SU-DHL-6 (cell line): ENCODE measurements around the gene B4GALT1.

Source experiments
- H2AFZ ChIP-seq: fragments of 200-600 bp; sonication (generic); 2 replicates; pipeline ENCODE4 v1.6.1; 2014; ENCODE audit warnings: low read depth, mild to moderate bottlenecking, moderate library complexity, mixed read lengths, antibody characterized with exemption, low read length; ENCODE audit not compliant: severe bottlenecking
- H3F3A ChIP-seq: fragments of 200-600 bp; shearing (Covaris generic); 2 replicates; pipeline ENCODE4 v1.6.0; 2016; ENCODE audit warnings: antibody characterized with exemption, mild to moderate bottlenecking; ENCODE audit not compliant: insufficient read depth
- H3K27ac ChIP-seq: fragments of 200-600 bp; sonication (generic); 2 replicates; pipeline ENCODE4 v1.5.1; 2016; ENCODE audit warnings: low read depth, mild to moderate bottlenecking, low read length, moderate library complexity, mixed read lengths
- H3K27me3 ChIP-seq: fragments of 200-600 bp; sonication (generic), shearing (Covaris generic); 2 replicates; pipeline ENCODE4 v1.6.0; 2014; ENCODE audit warnings: mild to moderate bottlenecking, low read length
- H3K36me3 ChIP-seq: fragments of 200-600 bp; sonication (generic); 2 replicates; pipeline ENCODE4 v1.6.1; 2014; ENCODE audit warnings: mild to moderate bottlenecking, low read length, mixed read lengths
- H3K4me2 ChIP-seq: fragments of 300-600, 200-600 bp; shearing (Covaris generic), sonication (generic); 2 replicates; pipeline ENCODE4 v1.6.0; 2014; ENCODE audit warnings: low read length, low read depth, mild to moderate bottlenecking; ENCODE audit not compliant: poor library complexity, severe bottlenecking
- H3K4me3 ChIP-seq: fragments of 200-600 bp; sonication (generic); 2 replicates; pipeline ENCODE4 v1.5.1; 2014; ENCODE audit warnings: antibody characterized with exemption, low read length, mild to moderate bottlenecking, mixed read lengths; ENCODE audit not compliant: insufficient read depth, poor library complexity, severe bottlenecking
- H3K79me2 ChIP-seq: fragments of 200-600 bp; sonication (generic); 2 replicates; pipeline ENCODE4 v1.6.1; 2014; ENCODE audit warnings: mild to moderate bottlenecking, low read length, moderate library complexity; ENCODE audit not compliant: insufficient read depth
- H3K9ac ChIP-seq: fragments of 200-600 bp; sonication (generic); 2 replicates; pipeline ENCODE4 v1.7.0; 2014; ENCODE audit warnings: mild to moderate bottlenecking, low read length
- H3K9me2 ChIP-seq: fragments of 200-600 bp; sonication (generic); replicated peaks from 2 replicates; pipeline ENCODE4 v1.6.1; 2014; ENCODE audit warnings: low read length; ENCODE audit not compliant: insufficient read depth
- H3K9me3 ChIP-seq: fragments of 200-600 bp; sonication (generic); 2 replicates; pipeline ENCODE4 v1.6.1; 2014; ENCODE audit warnings: low read length, mixed read lengths; ENCODE audit not compliant: insufficient read depth
- H4K20me1 ChIP-seq: fragments of 200-600 bp; sonication (generic); 2 replicates; pipeline ENCODE4 v1.6.1; 2014; ENCODE audit warnings: low read depth, mild to moderate bottlenecking, antibody characterized with exemption, low read length, moderate library complexity, mixed read lengths
- CTCF ChIP-seq: fragments of 200-600 bp; sonication (generic); IDR thresholded peaks from one replicate; pipeline ENCODE4 v1.5.1; 2017; ENCODE audit warnings: antibody characterized with exemption, mild to moderate bottlenecking, low read length, moderate library complexity; ENCODE audit not compliant: insufficient read depth, poor library complexity, severe bottlenecking
- EZH2phosphoT487 ChIP-seq: fragments of 200-600 bp; sonication (generic), shearing (Covaris generic); conservative IDR thresholded peaks from 2 replicates; pipeline ENCODE4 v1.6.1; 2018; ENCODE audit warnings: mild to moderate bottlenecking, antibody characterized with exemption, low read length, moderate library complexity, mixed read lengths

B4GALT1 gene

DNA sequence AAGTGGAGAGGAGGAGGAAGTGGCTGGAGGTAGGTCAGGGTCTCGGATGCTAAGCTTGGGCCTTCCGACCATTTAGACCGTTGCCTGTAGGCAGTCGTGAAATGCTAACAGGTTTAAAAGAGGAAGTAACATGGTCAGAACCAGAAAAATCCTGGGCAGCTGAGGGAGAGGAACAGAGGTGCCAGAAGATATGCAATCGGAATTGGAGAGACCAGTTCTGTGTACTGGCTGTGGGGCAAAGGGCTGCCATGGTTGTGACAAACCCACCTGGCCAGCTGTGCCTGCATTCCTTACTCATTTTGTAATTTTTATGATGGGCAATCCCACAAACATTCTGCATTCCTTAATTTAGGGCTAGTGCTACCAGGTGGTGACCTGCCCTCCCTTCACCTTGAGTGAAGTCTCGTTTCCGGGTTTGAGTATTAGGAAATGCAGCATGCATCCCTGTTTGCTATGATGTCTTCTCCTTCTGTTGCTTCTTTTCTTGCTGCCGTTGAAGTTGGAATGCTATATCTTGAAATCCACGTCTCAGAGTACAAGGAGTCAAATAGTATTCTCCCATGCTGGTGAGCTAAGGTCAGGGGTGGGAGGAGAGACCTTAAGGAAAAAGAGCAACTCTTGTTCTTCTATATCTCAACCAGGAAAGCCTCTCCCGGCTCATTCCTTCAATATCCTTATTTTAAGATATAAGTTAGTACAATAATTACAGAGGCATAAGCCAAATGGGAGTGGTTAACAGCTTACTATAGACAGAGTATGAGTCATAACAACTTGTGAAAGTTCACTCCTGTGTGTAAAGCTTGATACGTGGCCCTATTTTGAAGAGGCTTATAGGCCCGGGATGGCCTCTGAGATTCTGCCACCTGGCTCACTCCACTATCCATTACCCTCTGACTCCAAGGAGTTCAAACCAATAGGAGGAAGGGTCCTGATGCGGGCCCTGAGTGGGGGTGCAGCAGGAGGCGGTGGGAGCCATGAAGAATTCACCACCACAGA lies 37.0 kb downstream of the B4GALT1 start:
- Histone ChIP-seq H3K36me3 (no peaks in the 10 kb centered on the region), H2AFZ (no peak overlapping the region), H3K27me3 (no peaks in the 10 kb centered on the region), H3K9ac (no peak overlapping the region), H3F3A (no peaks in the 10 kb centered on the region), H3K4me3 (no peak overlapping the region), H3K9me3 (no peaks in the 10 kb centered on the region), H3K79me2 (no peaks in the 10 kb centered on the region), H4K20me1 (no peaks in the 10 kb centered on the region), H3K4me2 (no peak overlapping the region), H3K9me2 (no peaks in the 10 kb centered on the region), H3K27ac (no peak overlapping the region)
- TF ChIP-seq CTCF (no peak), EZH2phosphoT487 (no peak)

DNA sequence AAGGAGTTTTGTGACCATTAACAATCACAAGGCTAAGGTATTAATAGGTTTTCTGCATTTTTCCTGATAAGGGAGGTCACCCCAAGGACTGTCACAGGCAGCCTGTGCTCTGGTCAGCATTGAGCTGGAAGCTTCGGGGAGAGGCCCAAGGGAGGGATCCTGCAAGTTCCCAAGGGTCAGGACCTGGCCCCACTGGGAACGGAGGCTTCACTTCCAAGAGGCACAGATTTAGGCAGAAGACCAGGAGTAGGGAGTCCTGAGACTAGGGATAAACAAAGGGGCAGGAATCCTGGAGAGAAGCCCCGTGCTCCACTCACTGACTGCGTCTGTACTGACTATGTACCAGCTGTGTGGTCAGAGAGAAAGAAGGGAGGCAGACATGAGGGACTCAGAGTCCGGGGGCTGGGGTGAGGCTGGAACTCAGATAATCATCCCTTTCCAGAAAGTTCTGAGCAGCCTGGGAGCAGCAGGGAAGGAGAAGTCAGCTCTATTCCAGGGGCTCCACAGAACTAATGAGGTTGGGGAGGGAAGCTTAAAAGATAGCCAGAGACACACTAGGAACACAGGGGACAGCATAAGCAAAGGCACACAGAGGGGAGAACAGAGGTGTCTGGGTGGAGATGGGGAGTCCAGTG lies 37.8 kb downstream of the B4GALT1 start:
- Histone ChIP-seq H3K9ac (no peak overlapping the region), H3K36me3 (no peaks in the 10 kb centered on the region), H3K9me2 (no peaks in the 10 kb centered on the region)

DNA sequence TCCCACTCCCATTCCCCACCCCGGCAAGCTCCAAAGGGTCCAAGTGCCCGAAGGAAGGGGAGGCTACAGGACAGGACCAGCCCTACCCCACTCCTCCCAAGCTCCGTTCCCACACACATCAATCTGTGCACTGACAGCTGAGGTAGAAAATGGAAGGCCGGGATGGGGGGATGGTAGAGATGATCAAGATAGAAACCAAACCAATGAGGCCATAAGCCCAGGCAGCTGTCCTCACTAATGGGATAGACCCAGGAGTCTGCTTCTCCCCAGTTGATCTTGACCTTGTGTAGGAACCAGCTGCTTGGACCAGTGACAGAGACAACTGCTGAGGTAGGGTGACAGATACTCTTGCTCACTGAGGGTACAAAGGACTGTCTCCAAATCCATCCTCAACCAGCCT lies 38.6 kb downstream of the B4GALT1 start:
- Histone ChIP-seq H2AFZ (no peak overlapping the region), H3K4me3 (no peak overlapping the region), H4K20me1 (no peaks in the 10 kb centered on the region), H3K9me2 (no peaks in the 10 kb centered on the region), H3K79me2 (no peaks in the 10 kb centered on the region), H3K9me3 (no peaks in the 10 kb centered on the region), H3K27me3 (no peaks in the 10 kb centered on the region), H3K9ac (no peak overlapping the region), H3F3A (no peaks in the 10 kb centered on the region), H3K4me2 (no peak overlapping the region), H3K36me3 (no peaks in the 10 kb centered on the region), H3K27ac (no peak overlapping the region)
- no peak for TF ChIP-seq EZH2phosphoT487
- no peak for TF ChIP-seq CTCF

More for the DNA sequence above, 37.8 kb downstream of the B4GALT1 start:
- H3F3A ChIP-seq: no peaks in the 10 kb centered on the region
- no peaks in the 10 kb centered on the region for H4K20me1 ChIP-seq
- H2AFZ ChIP-seq: no peak overlapping the region
- TF ChIP-seq CTCF: no peak
- no peaks in the 10 kb centered on the region for H3K79me2 ChIP-seq
- H3K27ac ChIP-seq: no peak overlapping the region
- H3K4me3 ChIP-seq: no peak overlapping the region
- H3K4me2 ChIP-seq: no peak overlapping the region
- no peaks in the 10 kb centered on the region for H3K9me3 ChIP-seq
- no peaks in the 10 kb centered on the region for H3K27me3 ChIP-seq
